HG02759 (cell line): Measurements from ENCODE around the gene ADSS2.
"Not testable (repeated sequence)": the region's sequence is repeated elsewhere in the genome, so short reads cannot be mapped to it uniquely, and the experiment has no call there.

Experiments
- ATAC-seq: cut with Tn5 transposase; IDR thresholded peaks from one replicate; pipeline ENCODE4 v1.9.1; 2021; ENCODE audit warnings: mild to moderate bottlenecking, moderate library complexity; ENCODE audit not compliant: unreplicated experiment

The ADSS2 gene

DNA sequence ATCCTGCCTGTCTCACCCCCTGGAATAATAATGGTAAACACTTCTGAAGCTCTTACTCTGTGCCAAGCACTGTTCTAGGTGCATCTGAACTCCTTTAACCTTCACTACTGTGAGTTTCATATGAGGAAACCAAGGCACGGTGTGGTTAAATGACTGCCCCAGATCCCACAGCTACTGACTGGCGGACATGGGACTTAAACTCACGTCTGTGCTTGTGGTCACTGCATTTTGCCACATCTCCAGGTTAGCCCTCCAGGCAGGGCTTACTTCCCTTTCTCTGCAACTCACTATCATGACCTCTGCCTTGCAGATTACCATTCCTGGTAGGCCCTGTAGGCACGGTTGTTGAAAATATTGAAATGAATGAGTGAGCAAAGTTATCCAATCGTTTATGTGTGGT, 83.4 kb downstream of the ADSS2 start:
- ATAC-seq: no peak

DNA sequence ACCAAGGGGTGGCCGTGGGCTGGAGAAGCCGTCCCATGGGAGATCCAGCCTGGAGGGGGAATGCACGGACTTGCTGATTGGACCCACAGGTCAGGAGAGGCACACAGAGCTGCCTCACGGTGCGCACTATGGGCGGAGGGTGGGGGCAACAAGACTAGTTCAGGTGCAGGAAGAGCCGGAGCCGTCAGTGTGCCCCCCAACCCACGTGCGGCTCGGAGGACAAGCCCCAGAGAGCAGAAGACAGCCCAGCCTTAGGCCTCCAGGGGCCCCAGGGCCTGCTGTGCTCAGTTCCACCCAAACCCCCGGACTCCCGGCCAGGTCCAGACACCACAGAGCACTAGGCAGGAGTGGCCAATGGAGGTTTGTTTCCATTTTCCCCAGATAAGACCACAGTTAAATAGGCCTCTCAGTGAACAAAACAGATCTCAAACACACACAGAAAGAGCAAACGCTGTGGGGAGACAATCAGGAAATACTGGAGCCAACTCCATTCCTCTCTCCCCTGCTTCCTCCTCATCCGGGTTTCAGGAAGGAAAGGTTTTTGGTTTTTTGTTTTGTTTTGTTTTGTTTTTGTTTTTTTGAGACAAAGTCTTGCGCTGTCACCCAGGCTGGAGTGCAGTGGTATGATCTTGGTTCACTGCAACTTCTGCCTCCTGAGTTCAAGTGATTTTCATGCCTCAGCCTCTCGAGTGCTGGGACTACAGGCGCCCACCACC, 84.2 kb downstream of the ADSS2 start:
- ATAC-seq: no peak

- ATAC-seq: no peak
Measured at GRCh38 chr1:244365809-244366208, 85.9 kb downstream of the ADSS2 start.

GRCh38 chr1:244365262-244365661, 86.4 kb downstream of the ADSS2 start:
- ATAC-seq: not testable (repeated sequence)

DNA sequence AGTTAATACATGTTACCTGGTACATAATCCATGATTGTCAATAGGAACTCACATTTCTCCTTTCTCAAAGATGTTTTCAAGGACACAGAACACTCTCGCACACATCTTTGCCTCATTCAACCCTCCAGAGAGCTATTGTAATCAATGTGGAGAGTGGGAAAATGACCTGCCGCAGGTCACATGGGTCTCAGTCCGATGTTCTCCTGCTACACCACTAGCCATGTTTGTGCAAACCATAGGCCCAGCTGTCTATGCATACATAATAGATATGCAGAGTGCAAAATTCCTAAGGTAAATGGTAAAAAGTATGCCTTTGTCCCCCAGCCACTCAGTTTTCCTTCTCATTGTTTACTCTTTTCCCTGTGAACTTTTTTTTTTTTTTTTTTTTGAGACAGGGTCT, 89.2 kb downstream of the ADSS2 start:
- ATAC-seq: no peak

GRCh38 chr1:244361764-244362473, 89.8 kb downstream of the ADSS2 start:
- ATAC-seq: no peak
